GM12878 (cell line): ENCODE measurements around the gene PFKL. TPM values are rescaled to one million over a fixed set of nuclear protein-coding genes. Genes with fewer than 3 reads are reported as not detected.
"Not testable (repeated sequence)": the region's sequence is repeated elsewhere in the genome, so short reads cannot be mapped to it uniquely, and the experiment has no call there.

Experiments used
- ATAC-seq: fragments of 200-7000 bp; cut with Tn5 transposase; 3 replicates; pipeline ENCODE4 v1.9.1; 2020; ENCODE audit warnings: mild to moderate bottlenecking, moderate library complexity
- BruUV-seq: library from RNA; stranded (reverse); fragments of 400-500 nt; replicated peaks from 2 replicates; lab custom pipeline; 2021; lab: Mats Ljungman, UMichigan
- CTCF ChIA-PET: fragments of 300-600 bp; sonication (Branson Sonifier 250); formaldehyde crosslinking; extraction: SDS; loops from one replicate; lab custom pipeline; 2021; ENCODE audit warnings: inconsistent platforms; lab: Yijun Ruan, JAX
- POLR2A ChIA-PET: fragments of 350-600 bp; formaldehyde crosslinking; extraction: SDS; loops from one replicate; lab custom pipeline; 2021; ENCODE audit warnings: inconsistent platforms; lab: Charles Lee
- RAD21 ChIA-PET: fragments of 300-600 bp; sonication (Branson Sonifier 250); formaldehyde crosslinking; loops from one replicate; lab custom pipeline; 2023; ENCODE audit warnings: antibody characterized with exemption; ENCODE audit not compliant: unreplicated experiment; lab: Charles Lee
- SMC1A ChIA-PET: fragments of 300-600 bp; sonication (Branson Sonifier 250); formaldehyde crosslinking; loops from one replicate; lab custom pipeline; 2023; ENCODE audit not compliant: unreplicated experiment, uncharacterized antibody; lab: Charles Lee
- DNase-seq: peaks from one replicate; pipeline ENCODE4 v3.0.0-alpha.2; 2011; ENCODE audit warnings: low read depth, low spot score
- FAIRE-seq: peaks from 3 replicates; lab custom pipeline; 2011; peaks lifted over from hg19 to GRCh38; lab: Jason Lieb, UNC
- H2AFZ ChIP-seq: 2 replicates; pipeline ENCODE4 v1.6.0; 2011; ENCODE audit warnings: low read depth, low read length, control low read depth; ENCODE audit not compliant: control insufficient read depth
- H3K27ac ChIP-seq: 2 replicates; pipeline ENCODE4 v1.5.1; 2011; ENCODE audit warnings: control low read depth; ENCODE audit not compliant: control insufficient read depth, insufficient read depth
- H3K27me3 ChIP-seq, 2 experiments: replicated peaks in 1 of 2; 2 replicates each; pipeline versions ENCODE4 v1.6.0 to v1.6.1; 2011; ENCODE audit warnings: low read length in 1 of 2; ENCODE audit not compliant: control insufficient read depth in 2 of 2, insufficient read depth in 2 of 2
- H3K36me3 ChIP-seq, 2 experiments: 2 replicates each; pipeline ENCODE4 v1.5.1; 2011; ENCODE audit warnings: low read length in 1 of 2; ENCODE audit not compliant: control insufficient read depth in 2 of 2, insufficient read depth in 2 of 2
- H3K4me1 ChIP-seq: 2 replicates; pipeline ENCODE4 v1.6.1; 2011; ENCODE audit warnings: mild to moderate bottlenecking, low read length, moderate library complexity, mixed read lengths; ENCODE audit not compliant: control insufficient read depth, insufficient read depth
- H3K4me2 ChIP-seq: 2 replicates; pipeline ENCODE4 v1.6.0; 2011; ENCODE audit warnings: control low read depth; ENCODE audit not compliant: control insufficient read depth, insufficient read depth
- H3K4me3 ChIP-seq: fragments of 200-600 bp; sonication (generic); 2 replicates; pipeline ENCODE4 v1.5.1; 2016
- H3K79me2 ChIP-seq: 2 replicates; pipeline ENCODE4 v1.6.0; 2011; ENCODE audit warnings: low read length; ENCODE audit not compliant: control insufficient read depth, insufficient read depth
- H3K9ac ChIP-seq: 2 replicates; pipeline ENCODE4 v1.8.0; 2011; ENCODE audit warnings: low read length, control low read depth, mixed read lengths; ENCODE audit not compliant: control insufficient read depth, insufficient read depth
- H3K9me3 ChIP-seq: replicated peaks from 3 replicates; pipeline ENCODE4 v1.5.1; 2011; ENCODE audit warnings: mild to moderate bottlenecking, low read length; ENCODE audit not compliant: control insufficient read depth, insufficient read depth
- H4K20me1 ChIP-seq: 2 replicates; pipeline ENCODE4 v1.6.0; 2011; ENCODE audit not compliant: control insufficient read depth, insufficient read depth
- WGBS: methylation state at CpG from one replicate; pipeline ENCODE4 v1.1.6; 2016; ENCODE audit warnings: low lambda C conversion rate; ENCODE audit not compliant: insufficient replicate concordance, insufficient coverage; ENCODE audit errors: missing lambda C conversion rate; 5-methylcytosine and 5-hydroxymethylcytosine counted together
- in situ Hi-C: fragments of 300-500 bp; cut with MboI; formaldehyde crosslinking; loops from 9 replicates; pipeline ENCODE4 v1.14.3; 2018; ENCODE audit warnings: mixed read lengths
- intact Hi-C: fragments of 100-400 bp; cut with micrococcal nuclease; formaldehyde crosslinking; loops from one replicate; pipeline ENCODE4 v1.14.2; 2022; ENCODE audit not compliant: unreplicated experiment
- polyA plus RNA-seq, 11 experiments: library from polyadenylated mRNA; depleted of rRNA in 4 of 11; unstranded in 6 of 11; stranded (reverse) in 5 of 11; fragments of >200 nt; fragmentation: Nextera tagmentation in 4 of 11; fragmentation: Illumina TruSeq in 1 of 11; extraction: Ambion mirVana in 4 of 11; extraction: Trizol in 1 of 11; gene quantifications; 1 replicate in 1 of 11; 2 replicates in 10 of 11; pipeline versions ENCODE4 v1.2.1 to v1.2.3, GENCODE V29; 2011 to 2016; ENCODE audit warnings: inconsistent platforms in 2 of 11, missing spikeins in 2 of 11, low read depth in 1 of 11
- total RNA-seq, 4 experiments: library from RNA; depleted of rRNA in 3 of 4; stranded (reverse); fragments of >200 nt in 3 of 4; fragmentation: Illumina TruSeq in 1 of 4; extraction: Trizol in 1 of 4; gene quantifications; 2 replicates each; pipeline versions ENCODE4 v1.2.1 to v1.2.3, GENCODE V29; 2013 to 2021
- TF ChIP-seq, protein P1 (sequence below): fragments of 450-650 bp; IDR thresholded peaks from 2 replicates; pipeline ENCODE4 v1.6.1; 2017; ENCODE audit warnings: mild to moderate bottlenecking, moderate library complexity
- TF ChIP-seq, protein P2 (sequence below): fragments of 450-650 bp; IDR thresholded peaks from 2 replicates; pipeline ENCODE4 v1.6.1; 2017; ENCODE audit warnings: mild to moderate bottlenecking, moderate library complexity

PFKL gene
- total and polyA plus RNA-seq, 10 of the 15 experiments (the other 5 are each of a cell fraction or from before 2014, with no cell fraction given) = 1.2 to 192 (median 112) TPM

DNA sequence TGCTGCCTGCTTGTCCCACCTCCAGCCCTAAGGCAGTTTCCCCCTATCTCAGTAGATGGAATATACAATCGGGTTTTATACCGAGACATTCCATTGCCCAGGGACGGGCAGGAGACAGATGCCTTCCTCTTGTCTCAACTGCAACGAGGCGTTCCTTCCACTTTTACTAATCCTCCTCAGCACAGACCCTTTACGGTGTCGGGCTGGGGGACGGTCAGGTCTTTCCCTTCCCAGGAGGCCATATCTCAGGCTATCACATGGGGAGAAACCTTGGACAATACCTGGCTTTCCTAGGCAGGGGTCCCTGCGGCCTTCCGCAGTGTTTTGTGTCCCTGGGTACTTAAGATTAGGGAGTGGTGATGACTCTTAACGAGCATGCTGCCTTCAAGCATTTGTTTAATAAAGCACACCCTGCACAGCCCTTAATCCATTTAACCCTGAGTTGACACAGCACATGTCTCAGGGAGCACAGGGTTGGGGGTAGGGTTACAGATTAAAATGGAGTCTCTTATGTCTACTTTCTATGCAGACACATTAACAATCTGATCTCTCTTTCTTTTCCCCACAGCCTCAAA, 16.6 kb upstream of the PFKL start:
- BruUV-seq, H2AFZ ChIP-seq, H3K4me1 ChIP-seq, intact Hi-C loops, H3K27ac ChIP-seq, POLR2A ChIA-PET, H3K9ac ChIP-seq, H3K36me3 ChIP-seq, RAD21 ChIA-PET, ATAC-seq, SMC1A ChIA-PET, H3K4me3 ChIP-seq, H3K79me2 ChIP-seq, H3K4me2 ChIP-seq: not testable (repeated sequence)
- 38% methylated on average over 10 of the region's 11 CpGs for WGBS
- TF ChIP-seq, protein P1, sequence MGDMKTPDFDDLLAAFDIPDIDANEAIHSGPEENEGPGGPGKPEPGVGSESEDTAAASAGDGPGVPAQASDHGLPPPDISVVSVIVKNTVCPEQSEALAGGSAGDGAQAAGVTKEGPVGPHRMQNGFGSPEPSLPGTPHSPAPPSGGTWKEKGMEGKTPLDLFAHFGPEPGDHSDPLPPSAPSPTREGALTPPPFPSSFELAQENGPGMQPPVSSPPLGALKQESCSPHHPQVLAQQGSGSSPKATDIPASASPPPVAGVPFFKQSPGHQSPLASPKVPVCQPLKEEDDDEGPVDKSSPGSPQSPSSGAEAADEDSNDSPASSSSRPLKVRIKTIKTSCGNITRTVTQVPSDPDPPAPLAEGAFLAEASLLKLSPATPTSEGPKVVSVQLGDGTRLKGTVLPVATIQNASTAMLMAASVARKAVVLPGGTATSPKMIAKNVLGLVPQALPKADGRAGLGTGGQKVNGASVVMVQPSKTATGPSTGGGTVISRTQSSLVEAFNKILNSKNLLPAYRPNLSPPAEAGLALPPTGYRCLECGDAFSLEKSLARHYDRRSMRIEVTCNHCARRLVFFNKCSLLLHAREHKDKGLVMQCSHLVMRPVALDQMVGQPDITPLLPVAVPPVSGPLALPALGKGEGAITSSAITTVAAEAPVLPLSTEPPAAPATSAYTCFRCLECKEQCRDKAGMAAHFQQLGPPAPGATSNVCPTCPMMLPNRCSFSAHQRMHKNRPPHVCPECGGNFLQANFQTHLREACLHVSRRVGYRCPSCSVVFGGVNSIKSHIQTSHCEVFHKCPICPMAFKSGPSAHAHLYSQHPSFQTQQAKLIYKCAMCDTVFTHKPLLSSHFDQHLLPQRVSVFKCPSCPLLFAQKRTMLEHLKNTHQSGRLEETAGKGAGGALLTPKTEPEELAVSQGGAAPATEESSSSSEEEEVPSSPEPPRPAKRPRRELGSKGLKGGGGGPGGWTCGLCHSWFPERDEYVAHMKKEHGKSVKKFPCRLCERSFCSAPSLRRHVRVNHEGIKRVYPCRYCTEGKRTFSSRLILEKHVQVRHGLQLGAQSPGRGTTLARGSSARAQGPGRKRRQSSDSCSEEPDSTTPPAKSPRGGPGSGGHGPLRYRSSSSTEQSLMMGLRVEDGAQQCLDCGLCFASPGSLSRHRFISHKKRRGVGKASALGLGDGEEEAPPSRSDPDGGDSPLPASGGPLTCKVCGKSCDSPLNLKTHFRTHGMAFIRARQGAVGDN = 0 out of 2 replicates have a peak, but pooled peaks have one; percentile 17
- TF ChIP-seq, protein P2, sequence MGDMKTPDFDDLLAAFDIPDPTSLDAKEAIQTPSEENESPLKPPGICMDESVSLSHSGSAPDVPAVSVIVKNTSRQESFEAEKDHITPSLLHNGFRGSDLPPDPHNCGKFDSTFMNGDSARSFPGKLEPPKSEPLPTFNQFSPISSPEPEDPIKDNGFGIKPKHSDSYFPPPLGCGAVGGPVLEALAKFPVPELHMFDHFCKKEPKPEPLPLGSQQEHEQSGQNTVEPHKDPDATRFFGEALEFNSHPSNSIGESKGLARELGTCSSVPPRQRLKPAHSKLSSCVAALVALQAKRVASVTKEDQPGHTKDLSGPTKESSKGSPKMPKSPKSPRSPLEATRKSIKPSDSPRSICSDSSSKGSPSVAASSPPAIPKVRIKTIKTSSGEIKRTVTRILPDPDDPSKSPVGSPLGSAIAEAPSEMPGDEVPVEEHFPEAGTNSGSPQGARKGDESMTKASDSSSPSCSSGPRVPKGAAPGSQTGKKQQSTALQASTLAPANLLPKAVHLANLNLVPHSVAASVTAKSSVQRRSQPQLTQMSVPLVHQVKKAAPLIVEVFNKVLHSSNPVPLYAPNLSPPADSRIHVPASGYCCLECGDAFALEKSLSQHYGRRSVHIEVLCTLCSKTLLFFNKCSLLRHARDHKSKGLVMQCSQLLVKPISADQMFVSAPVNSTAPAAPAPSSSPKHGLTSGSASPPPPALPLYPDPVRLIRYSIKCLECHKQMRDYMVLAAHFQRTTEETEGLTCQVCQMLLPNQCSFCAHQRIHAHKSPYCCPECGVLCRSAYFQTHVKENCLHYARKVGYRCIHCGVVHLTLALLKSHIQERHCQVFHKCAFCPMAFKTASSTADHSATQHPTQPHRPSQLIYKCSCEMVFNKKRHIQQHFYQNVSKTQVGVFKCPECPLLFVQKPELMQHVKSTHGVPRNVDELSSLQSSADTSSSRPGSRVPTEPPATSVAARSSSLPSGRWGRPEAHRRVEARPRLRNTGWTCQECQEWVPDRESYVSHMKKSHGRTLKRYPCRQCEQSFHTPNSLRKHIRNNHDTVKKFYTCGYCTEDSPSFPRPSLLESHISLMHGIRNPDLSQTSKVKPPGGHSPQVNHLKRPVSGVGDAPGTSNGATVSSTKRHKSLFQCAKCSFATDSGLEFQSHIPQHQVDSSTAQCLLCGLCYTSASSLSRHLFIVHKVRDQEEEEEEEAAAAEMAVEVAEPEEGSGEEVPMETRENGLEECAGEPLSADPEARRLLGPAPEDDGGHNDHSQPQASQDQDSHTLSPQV = 0 out of 2 replicates have a peak, but pooled peaks have one; percentile 25
- TF ChIP-seq, all 136 proteins: peak for 2; not testable (repeated sequence) for 134
- in situ Hi-C loops, H4K20me1 ChIP-seq, DNase-seq, FAIRE-seq, CTCF ChIA-PET, H3K9me3 ChIP-seq, H3K27me3 ChIP-seq: not testable (repeated sequence)
